Occipital lobe (tissue), 2 donors: ENCODE measurements around the gene KRT76. TPM values are rescaled to one million over a fixed set of nuclear protein-coding genes. Genes with fewer than 3 reads are reported as not detected.

ENCODE experiments used
- DNase-seq: peaks from one replicate; lab custom pipeline; 2025; lab: John Stamatoyannopoulos, UW
- total RNA-seq: library from RNA; depleted of rRNA; stranded (reverse); fragments of >200 nt; gene quantifications from one replicate; pipeline ENCODE4 v1.2.3, GENCODE V29; 2014

KRT76 gene
- total RNA-seq, 1 donor from 2014 or later = not detected

- no peak for DNase-seq
Measured at GRCh38 chr12:52813203-52813819, 36.2 kb upstream of the KRT76 start.

GRCh38 chr12:52812749-52813148 is 35.6 kb upstream of the KRT76 start:
- DNase-seq = no peak

- no peak for DNase-seq
Measured at GRCh38 chr12:52812073-52812400, 34.9 kb upstream of the KRT76 start.

GRCh38 chr12:52811191-52812072 is 34.3 kb upstream of the KRT76 start:
- DNase-seq = no peak

GRCh38 chr12:52810554-52810953 is 33.4 kb upstream of the KRT76 start:
- no peak for DNase-seq

- DNase-seq = no peak
Measured at GRCh38 chr12:52809166-52809565, 32.0 kb upstream of the KRT76 start.

GRCh38 chr12:52808573-52809160 is 31.5 kb upstream of the KRT76 start:
- DNase-seq = no peak

GRCh38 chr12:52807544-52808470 is 30.7 kb upstream of the KRT76 start:
- no peak for DNase-seq

- DNase-seq = no peak
Measured at GRCh38 chr12:52806821-52807543, 29.8 kb upstream of the KRT76 start.

- DNase-seq = no peak
Measured at GRCh38 chr12:52806169-52806811, 29.1 kb upstream of the KRT76 start.

- DNase-seq = no peak
Measured at GRCh38 chr12:52805739-52806138, 28.6 kb upstream of the KRT76 start.

- no peak for DNase-seq
Measured at GRCh38 chr12:52805000-52805399, 27.9 kb upstream of the KRT76 start.

- DNase-seq = no peak
Measured at GRCh38 chr12:52802442-52802841, 25.3 kb upstream of the KRT76 start.

GRCh38 chr12:52801773-52802172 is 24.6 kb upstream of the KRT76 start:
- no peak for DNase-seq

- DNase-seq = no peak
Measured at GRCh38 chr12:52800259-52800917, 23.2 kb upstream of the KRT76 start.

GRCh38 chr12:52799505-52800211 is 22.5 kb upstream of the KRT76 start:
- no peak for DNase-seq

- no peak for DNase-seq
Measured at GRCh38 chr12:52798671-52799504, 21.7 kb upstream of the KRT76 start.

- no peak for DNase-seq
Measured at GRCh38 chr12:52798003-52798670, 21.0 kb upstream of the KRT76 start.
